NAMALWA (cell line): Measurements from ENCODE around the gene JOSD2.
A peak's percentile ranks its signal among the peaks of the same experiment; 100 is the strongest.

Experiments used
- DNase-seq: peaks from one replicate; pipeline ENCODE4 v3.0.0-alpha.2; 2015; ENCODE audit warnings: low spot score

Gene JOSD2

DNA sequence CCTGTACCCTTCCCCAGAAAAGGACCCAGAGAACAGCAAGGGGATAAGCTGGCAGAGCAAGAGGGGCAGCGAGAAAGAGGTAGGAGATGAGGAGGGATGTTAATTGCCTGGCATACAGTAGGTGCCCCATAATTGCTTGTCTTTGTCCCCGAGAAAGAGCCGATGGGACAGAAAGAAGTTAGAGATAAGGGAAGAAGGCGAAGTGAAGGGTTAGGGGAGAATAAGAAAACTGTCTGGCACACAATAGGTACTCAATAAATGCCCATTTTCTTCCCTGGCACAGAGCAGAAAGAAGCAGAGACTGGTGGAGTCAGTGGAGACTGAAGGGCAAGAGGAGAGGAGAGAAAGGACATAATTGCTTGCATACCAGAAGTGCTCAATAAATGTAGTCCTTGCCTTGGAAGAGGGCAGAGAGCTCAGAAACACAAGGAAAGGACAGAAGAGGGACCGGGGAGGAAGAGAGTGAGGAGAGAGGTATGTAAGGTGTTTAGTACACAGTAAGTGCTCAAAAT is 15.9 kb downstream of the JOSD2 start:
- DNase-seq: no peak

GRCh38 chr19:50494186-50495019 is 16.6 kb downstream of the JOSD2 start:
- DNase-seq: no peak

- DNase-seq: no peak
These were observed 17.8 kb downstream of the JOSD2 start for GRCh38 chr19:50493171-50493570.

DNA sequence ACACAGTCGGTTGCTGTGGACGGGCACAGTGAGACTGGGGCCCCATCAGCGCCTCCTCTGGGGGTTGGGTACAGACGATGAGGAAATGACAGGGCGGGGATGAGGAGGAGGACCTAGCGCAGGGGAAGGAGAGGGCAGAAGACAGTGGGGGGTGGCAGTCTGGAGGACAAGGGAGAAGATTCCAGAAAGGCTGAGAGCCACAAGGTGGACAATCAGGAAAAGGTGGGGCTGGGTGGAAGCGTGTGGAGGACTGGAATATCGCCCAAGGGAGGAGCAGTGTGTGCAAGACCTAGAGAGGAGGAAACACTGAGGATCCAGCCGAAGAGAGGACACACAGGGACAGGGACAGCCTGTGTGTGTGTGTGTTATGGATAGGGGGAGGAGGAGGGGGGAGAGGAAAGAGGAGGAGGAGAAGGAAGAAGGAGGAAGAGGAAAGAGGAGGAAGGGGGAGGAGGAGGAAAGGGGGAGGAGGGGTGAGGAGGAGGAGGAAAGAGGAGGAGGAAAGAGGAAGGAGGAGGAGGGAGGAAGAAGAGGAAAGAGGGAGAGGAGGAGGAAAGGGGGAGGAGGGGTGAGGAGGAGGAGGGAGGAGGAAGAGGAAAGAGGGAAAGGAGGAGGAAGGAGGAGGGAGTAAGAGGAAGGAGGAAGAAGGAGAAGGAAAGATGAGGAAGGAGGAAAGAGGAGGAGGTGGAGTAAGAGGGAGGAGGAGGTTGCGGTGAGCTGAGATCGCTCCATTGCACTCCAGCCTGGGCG is 18.5 kb downstream of the JOSD2 start:
- no peak for DNase-seq

- DNase-seq: no peak
These were observed 20.0 kb downstream of the JOSD2 start for GRCh38 chr19:50490991-50491472.

DNA sequence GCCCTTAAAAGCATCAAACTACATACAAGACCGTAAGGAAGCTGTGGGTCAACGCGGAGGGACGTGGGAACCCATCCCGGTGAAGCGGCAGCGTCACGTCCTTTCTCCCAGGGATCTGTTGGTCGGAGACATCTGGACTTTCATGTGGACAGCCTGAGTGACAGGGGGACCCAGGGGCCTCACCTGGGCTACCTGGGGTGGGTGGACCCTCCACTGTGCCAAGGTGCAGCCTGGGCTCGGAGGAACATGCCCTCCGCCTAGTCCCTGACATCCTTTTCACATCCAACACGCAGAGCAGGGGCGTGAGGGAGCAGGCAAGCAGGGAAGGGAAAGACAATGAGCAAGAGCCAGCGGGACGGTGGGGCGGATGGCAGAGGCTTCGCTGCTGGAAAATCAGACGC is 20.6 kb downstream of the JOSD2 start:
- no peak for DNase-seq

DNA sequence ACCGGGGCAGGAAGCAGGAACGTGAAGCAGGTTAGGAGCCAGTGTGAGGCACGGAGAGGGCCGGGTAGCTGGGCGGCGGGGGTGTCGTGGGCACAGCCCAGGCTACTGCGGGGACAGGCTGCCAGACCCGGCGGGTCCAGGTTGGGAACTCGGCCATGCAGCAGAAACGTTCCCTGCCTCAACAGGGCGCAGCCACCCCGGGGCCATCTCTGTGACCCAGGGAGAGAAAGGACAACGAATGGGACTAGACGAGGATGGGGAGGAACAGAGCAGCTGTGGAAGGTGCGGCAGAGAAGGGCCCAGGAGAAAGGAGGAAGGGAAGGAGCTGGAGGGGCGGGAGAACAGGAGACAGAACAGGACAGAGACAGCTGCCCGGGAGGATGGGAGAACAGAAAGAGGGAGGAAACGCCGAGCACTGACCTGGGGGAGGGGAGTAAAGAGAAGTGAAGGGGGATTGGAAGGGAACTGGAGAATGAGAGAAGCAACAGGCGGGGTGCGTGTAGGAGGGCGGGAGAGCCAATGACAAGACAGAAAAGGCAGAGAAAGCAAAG is 21.5 kb downstream of the JOSD2 start:
- DNase-seq: no peak

DNA sequence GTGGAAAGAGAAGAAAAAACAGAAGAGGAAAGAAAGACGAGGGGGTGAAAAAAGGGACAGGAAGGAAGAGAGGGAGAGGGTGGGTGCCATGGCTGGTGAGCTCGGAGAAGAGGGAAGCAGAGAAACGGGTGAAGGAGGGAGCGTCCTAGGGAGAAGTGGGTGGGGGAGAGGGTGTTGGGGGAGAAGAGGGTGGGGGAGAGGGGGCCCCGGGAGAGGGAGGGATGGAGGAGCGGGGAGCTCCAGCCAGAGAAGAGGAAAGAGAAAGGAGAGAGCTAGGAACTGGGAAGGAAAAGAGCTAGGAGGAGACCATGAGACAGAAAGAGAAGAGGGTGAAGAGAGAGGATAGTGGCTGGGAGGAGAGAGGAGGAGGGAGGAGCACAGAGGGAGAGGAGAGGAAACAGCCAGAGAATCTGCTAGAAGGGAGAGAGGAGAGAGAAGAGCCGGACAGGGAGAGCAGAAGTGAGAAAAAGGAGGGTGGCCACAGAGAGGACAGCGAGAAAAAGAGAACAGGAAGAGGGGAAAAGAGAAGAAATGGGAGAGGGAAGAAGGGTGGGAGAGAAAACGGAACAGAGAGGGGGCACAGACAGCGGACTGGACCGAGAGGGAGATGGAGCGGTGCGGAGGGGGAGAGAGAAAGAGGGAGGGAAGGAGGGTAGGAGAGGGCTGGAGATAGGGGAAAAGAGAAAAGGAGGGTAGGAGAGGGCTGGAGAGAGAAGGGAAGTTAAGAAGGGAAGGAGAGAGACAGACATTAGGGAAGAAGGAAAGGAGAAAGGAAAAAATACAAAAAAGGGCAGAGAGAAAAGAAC is 22.4 kb downstream of the JOSD2 start:
- no peak for DNase-seq

GRCh38 chr19:50486823-50487515 is 24.0 kb downstream of the JOSD2 start:
- DNase-seq: peak; percentile 91

- DNase-seq: no peak
These were observed 25.6 kb downstream of the JOSD2 start for GRCh38 chr19:50485284-50485955.

DNA sequence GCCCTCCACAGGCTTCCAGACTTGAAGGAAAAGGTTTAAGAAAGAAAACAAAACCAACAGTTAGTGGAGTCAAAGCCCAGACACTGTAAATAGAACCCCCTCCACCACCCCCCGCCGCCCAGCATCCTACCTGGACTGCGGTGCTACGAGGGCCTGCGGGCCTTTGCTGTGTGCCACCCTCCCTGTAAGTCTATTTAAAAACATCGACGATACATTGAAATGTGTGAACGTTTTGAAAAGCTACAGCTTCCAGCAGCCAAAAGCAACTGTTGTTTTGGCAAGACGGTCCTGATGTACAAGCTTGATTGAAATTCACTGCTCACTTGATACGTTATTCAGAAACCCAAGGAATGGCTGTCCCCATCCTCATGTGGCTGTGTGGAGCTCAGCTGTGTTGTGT is 28.1 kb downstream of the JOSD2 start:
- DNase-seq: no peak

DNA sequence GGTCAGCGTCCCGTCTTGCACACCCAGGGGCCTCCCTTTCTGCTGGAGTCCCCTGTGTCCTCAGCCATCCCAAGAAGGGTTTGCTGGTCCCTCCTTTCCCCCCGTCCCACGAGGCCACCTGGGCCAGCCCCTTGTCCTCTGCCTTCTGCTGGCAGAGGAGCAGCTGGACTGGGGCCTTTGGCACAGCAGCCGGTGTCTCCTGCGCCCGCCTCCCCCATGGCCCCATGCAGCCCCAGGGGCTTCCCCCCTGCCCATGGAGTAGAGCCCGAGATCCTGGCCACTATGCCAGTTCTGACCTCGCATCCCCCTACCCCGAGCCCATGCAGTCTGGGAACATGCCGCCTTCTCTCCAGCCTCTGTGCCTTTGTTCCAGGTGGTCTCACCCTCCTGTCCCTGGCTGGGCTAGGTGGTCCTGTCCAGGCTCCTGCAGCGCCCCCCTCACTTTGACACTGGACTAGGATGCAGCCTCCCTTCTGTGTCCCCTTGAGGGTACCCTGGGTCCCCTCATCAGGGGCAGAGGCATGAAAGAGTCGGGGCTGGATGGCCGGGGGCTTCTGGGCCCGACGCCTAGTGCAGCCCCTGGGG is 28.6 kb downstream of the JOSD2 start:
- no peak for DNase-seq

DNA sequence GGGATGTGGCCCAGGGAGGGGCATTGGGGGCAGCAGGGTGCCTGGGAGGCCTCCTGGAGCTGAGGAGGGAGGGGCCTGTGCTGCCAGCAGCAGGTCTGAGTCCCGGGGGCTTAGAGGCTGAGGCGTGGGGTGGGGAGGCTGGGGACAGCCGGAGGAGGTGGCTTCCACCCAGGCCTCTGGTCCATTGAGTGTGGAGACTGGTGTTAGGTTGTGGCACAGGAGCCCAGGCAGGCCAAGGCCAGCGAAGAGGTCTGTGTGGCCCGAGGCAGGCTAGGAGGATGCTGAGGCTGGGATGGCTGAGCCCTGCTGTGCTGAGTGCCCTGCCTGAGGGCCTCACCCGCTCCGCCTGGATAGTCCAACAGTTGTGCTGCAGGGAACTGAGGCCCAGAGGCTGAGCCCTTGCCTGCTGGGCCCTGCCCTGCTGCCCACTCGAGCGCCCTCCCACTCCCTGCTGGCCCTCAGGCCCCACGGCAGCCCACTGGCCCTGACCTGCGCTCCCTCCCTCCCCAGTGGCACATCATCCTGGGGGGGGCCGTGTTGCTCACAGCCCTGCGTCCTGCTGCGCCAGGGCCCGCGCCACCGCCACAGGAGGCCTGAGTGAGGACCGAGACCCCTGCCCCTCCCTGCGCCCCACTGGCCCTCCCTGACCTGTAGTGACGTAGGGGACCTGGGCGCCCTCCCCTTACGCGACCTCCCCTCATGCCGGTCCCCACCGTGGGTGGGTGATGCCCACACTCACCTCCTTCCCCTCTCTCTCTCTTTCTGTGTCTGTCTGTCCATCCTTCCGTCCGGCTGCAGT is 29.4 kb downstream of the JOSD2 start:
- no peak for DNase-seq

DNA sequence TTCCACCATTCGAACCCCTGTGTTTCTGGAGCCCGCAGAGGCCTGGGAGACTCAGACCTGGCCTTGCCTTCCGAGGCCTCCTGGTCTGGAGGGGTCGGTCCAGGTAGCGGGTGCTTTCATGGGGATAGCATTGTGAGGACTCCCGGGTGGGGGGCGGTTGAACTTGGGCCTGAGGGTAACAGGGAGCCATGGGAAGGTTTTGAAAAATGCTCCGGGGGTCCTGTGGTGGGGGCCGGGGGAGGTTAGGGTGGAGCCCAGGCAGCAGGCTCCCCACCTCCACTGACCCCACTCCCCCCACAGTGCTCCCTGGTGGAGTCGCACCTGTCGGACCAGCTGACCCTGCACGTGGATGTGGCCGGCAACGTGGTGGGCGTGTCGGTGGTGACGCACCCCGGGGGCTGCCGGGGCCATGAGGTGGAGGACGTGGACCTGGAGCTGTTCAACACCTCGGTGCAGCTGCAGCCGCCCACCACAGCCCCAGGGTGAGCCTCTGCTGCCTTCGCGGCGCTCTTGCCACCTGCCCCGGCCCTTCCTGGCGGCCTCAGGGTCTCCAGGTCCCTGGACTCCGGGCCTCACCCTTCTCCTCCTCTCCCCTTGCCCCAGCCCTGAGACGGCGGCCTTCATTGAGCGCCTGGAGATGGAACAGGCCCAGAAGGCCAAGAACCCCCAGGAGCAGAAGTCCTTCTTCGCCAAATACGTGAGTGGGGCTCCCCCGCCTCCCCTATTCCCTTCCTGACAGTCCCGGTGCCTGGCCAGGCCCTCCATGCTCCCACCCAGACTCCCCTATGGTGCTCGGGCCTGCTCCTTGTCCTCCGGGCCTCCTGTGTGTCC is 30.5 kb downstream of the JOSD2 start:
- DNase-seq: no peak

DNA sequence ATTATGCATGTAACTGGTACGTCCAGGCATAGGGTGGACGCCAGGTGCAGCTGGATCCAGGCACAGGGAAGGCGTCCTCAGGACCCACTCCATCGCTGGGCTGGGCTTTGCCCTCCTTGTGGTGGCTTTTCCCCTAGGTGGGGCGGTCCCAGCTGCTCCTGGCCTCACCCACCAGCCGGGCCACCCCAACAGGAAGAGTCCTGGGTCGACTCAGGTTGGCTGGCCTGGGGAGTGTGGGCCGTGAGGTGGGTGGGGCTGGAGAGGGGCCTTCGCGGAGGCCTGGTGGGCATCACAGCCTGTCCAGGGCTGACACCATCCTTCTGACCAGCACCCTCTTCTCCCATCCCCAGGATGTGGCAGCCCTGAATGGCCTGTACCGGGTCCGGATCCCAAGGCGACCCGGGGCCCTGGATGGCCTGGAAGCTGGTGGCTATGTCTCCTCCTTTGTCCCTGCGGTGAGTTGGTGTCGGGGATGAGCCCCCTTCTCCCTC is 31.2 kb downstream of the JOSD2 start:
- DNase-seq: no peak

- peak; percentile 41 for DNase-seq
These were observed 31.9 kb downstream of the JOSD2 start for GRCh38 chr19:50478901-50479715.

DNA sequence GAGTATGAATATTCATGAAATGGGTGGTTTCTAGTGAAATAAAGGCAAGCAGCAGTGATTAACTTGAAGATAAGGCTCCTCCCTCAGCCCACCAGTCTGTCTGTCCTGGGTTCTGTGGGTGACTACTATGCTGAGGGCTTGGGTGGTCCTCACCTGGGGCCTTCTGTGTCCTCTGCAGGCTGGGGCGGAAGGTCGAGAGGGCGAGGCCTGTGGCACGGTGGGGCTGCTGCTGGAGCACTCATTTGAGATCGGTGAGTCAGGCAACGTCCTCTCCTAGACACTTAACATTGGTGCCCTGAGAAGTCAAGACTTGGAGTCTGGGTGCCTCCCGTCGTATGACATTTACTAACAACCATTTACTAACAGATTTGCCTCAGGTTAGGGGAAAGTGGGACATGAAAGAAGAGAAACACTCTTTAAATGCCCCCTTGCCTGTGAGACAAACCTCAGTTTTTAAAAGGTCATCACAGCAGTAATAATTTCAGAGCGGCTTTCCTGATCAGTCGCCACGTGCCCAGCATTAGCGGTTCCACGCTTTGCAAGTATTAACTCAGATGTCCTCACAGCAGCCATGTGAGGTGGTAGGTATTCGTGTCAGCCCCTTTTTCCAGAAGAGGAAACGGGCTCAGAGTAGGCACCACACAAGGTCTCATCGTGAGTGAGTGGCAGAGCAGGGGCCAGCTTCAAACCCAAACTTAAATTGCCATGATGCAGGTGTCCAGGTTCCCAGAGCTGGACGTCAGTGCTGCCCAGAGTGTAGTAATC is 33.1 kb downstream of the JOSD2 start:
- no peak for DNase-seq
